Kidney capillary endothelial cell (primary cell): ENCODE measurements around the gene TFCP2L1.
"Not testable (repeated sequence)": the region's sequence is repeated elsewhere in the genome, so short reads cannot be mapped to it uniquely, and the experiment has no call there.

Experiments used
- DNase-seq: peaks from one replicate; pipeline ENCODE4 v3.0.0-alpha.2; 2018; ENCODE audit warnings: low spot score

TFCP2L1 gene

GRCh38 chr2:121242175-121242875 is 42.7 kb downstream of the TFCP2L1 start:
- no peak for DNase-seq

GRCh38 chr2:121241466-121241865 is 43.5 kb downstream of the TFCP2L1 start:
- DNase-seq = no peak

- DNase-seq = no peak
Observed at GRCh38 chr2:121240436-121240835, 44.6 kb downstream of the TFCP2L1 start.

- DNase-seq = no peak
Observed at GRCh38 chr2:121239969-121240368, 45.0 kb downstream of the TFCP2L1 start.

GRCh38 chr2:121239471-121239870 is 45.5 kb downstream of the TFCP2L1 start:
- no peak for DNase-seq

GRCh38 chr2:121238828-121239227 is 46.2 kb downstream of the TFCP2L1 start:
- DNase-seq = no peak

GRCh38 chr2:121237980-121238665 is 46.9 kb downstream of the TFCP2L1 start:
- no peak for DNase-seq

- DNase-seq = no peak
Observed at GRCh38 chr2:121237336-121237979, 47.5 kb downstream of the TFCP2L1 start.

GRCh38 chr2:121236650-121237180 is 48.3 kb downstream of the TFCP2L1 start:
- DNase-seq = no peak

- DNase-seq = no peak
Observed at GRCh38 chr2:121236101-121236640, 48.8 kb downstream of the TFCP2L1 start.

- no peak for DNase-seq
Observed at GRCh38 chr2:121235542-121235941, 49.5 kb downstream of the TFCP2L1 start.

GRCh38 chr2:121234791-121235190 is 50.2 kb downstream of the TFCP2L1 start:
- no peak for DNase-seq

GRCh38 chr2:121234144-121234543 is 50.9 kb downstream of the TFCP2L1 start:
- DNase-seq = no peak

GRCh38 chr2:121233486-121234110 is 51.4 kb downstream of the TFCP2L1 start:
- DNase-seq = no peak

GRCh38 chr2:121232626-121233265 is 52.3 kb downstream of the TFCP2L1 start:
- DNase-seq = no peak

- DNase-seq = no peak
Observed at GRCh38 chr2:121231385-121232000, 53.5 kb downstream of the TFCP2L1 start.

- DNase-seq = no peak
Observed at GRCh38 chr2:121228521-121228920, 56.5 kb downstream of the TFCP2L1 start.

- not testable (repeated sequence) for DNase-seq
Observed at GRCh38 chr2:121227381-121228144, 57.4 kb downstream of the TFCP2L1 start.

GRCh38 chr2:121225681-121226080 is 59.3 kb downstream of the TFCP2L1 start:
- not testable (repeated sequence) for DNase-seq

GRCh38 chr2:121220995-121221394 is 64.0 kb downstream of the TFCP2L1 start:
- peak; percentile 71 for DNase-seq
